OCI-LY3 (cell line): Measurements from ENCODE around the gene VPS8.

Experiments used
- H2AFZ ChIP-seq: fragments of 200-600, 300-600 bp; shearing (Covaris generic); 2 replicates; pipeline ENCODE4 v1.6.0; 2014; ENCODE audit warnings: antibody characterized with exemption, low read depth, low read length
- H3K27ac ChIP-seq: fragments of 200-600, 300-600 bp; sonication (generic); 2 replicates; pipeline ENCODE4 v1.5.1; 2014; ENCODE audit warnings: mild to moderate bottlenecking, low read length, moderate library complexity, mixed read lengths
- H3K27me3 ChIP-seq: fragments of 200-600, 300-600 bp; sonication (generic); 2 replicates; pipeline ENCODE4 v1.6.1; 2014; ENCODE audit warnings: low read depth, low read length, mixed read lengths
- H3K36me3 ChIP-seq: fragments of 200-600, 300-600 bp; sonication (generic); replicated peaks from 2 replicates; pipeline ENCODE3; 2014; ENCODE audit warnings: low read depth, low read length, mixed read lengths
- H3K4me1 ChIP-seq: fragments of 300-600, 200-600 bp; sonication (generic); 2 replicates; pipeline ENCODE4 v1.6.1; 2014; ENCODE audit warnings: low read length, mixed read lengths
- H3K4me2 ChIP-seq: fragments of 200-600, 300-600 bp; sonication (generic); 2 replicates; pipeline ENCODE4 v1.6.1; 2014; ENCODE audit warnings: low read length, mixed read lengths
- H3K4me3 ChIP-seq: fragments of 300-600, 200-600 bp; sonication (generic); 2 replicates; pipeline ENCODE4 v1.5.1; 2014; ENCODE audit warnings: antibody characterized with exemption, mild to moderate bottlenecking, low read length, moderate library complexity
- H3K79me2 ChIP-seq: fragments of 300-600, 200-600 bp; shearing (Covaris generic); 2 replicates; pipeline ENCODE4 v1.6.1; 2014; ENCODE audit warnings: mild to moderate bottlenecking, low read length, mixed read lengths
- H3K9ac ChIP-seq: fragments of 300-600, 200-600 bp; shearing (Covaris generic); 2 replicates; pipeline ENCODE4 v1.6.0; 2014; ENCODE audit warnings: mild to moderate bottlenecking, low read length, moderate library complexity
- H3K9me3 ChIP-seq: fragments of 200-600, 300-600 bp; shearing (Covaris generic); 2 replicates; pipeline ENCODE4 v1.6.1; 2014; ENCODE audit warnings: low read length, mixed read lengths; ENCODE audit not compliant: insufficient read depth
- H4K20me1 ChIP-seq: fragments of 200-600, 300-600 bp; sonication (generic); 2 replicates; pipeline ENCODE4 v1.6.1; 2016; ENCODE audit warnings: low read length, mixed read lengths; ENCODE audit not compliant: insufficient read depth
- EZH2phosphoT487 ChIP-seq: fragments of 200-600 bp; shearing (Covaris generic); IDR thresholded peaks from 2 replicates; pipeline ENCODE4 v1.6.1; 2018; ENCODE audit warnings: antibody characterized with exemption, mixed run types, low read depth
- TF ChIP-seq, protein P1 (sequence below): fragments of 200-600, 300-600 bp; sonication (generic); IDR thresholded peaks from 2 replicates; pipeline ENCODE4 v1.5.1; 2014; ENCODE audit warnings: antibody characterized with exemption, low read length, low read depth

VPS8 gene

DNA sequence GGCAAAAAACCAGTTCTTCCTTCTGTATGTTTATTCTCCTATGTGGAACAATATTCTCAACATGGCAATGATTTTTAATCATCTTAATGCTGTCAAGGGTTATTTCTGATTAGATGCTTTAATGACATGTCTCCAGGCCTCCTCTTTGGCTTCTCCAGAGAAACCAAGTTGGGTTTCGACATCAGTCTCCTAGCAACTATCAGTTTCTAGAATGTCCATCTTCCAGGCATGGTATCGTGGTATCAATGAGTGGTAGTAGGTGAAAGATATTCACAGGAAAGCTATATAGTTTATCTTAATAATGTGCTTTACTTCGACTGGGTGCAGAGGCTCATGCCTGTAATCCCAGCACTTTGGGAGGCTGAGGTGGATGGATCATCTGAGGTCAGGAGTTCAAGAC lies 212.4 kb downstream of the VPS8 start:
- H3K9me3 ChIP-seq: no peaks in the 10 kb centered on the region
- H3K4me3 ChIP-seq: no peak overlapping the region
- no peaks in the 10 kb centered on the region for H3K4me1 ChIP-seq
- no peaks in the 10 kb centered on the region for H3K79me2 ChIP-seq
- H3K27me3 ChIP-seq: no peaks in the 10 kb centered on the region
- H3K36me3 ChIP-seq: peaks cover 2% of the 10 kb centered on the region
- H3K9ac ChIP-seq: no peak overlapping the region
- H4K20me1 ChIP-seq: no peaks in the 10 kb centered on the region
- TF ChIP-seq, protein P1, sequence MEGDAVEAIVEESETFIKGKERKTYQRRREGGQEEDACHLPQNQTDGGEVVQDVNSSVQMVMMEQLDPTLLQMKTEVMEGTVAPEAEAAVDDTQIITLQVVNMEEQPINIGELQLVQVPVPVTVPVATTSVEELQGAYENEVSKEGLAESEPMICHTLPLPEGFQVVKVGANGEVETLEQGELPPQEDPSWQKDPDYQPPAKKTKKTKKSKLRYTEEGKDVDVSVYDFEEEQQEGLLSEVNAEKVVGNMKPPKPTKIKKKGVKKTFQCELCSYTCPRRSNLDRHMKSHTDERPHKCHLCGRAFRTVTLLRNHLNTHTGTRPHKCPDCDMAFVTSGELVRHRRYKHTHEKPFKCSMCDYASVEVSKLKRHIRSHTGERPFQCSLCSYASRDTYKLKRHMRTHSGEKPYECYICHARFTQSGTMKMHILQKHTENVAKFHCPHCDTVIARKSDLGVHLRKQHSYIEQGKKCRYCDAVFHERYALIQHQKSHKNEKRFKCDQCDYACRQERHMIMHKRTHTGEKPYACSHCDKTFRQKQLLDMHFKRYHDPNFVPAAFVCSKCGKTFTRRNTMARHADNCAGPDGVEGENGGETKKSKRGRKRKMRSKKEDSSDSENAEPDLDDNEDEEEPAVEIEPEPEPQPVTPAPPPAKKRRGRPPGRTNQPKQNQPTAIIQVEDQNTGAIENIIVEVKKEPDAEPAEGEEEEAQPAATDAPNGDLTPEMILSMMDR: no peak
- no peak for TF ChIP-seq EZH2phosphoT487
- H2AFZ ChIP-seq: no peak overlapping the region
- no peak overlapping the region for H3K4me2 ChIP-seq
- no peak overlapping the region for H3K27ac ChIP-seq

DNA sequence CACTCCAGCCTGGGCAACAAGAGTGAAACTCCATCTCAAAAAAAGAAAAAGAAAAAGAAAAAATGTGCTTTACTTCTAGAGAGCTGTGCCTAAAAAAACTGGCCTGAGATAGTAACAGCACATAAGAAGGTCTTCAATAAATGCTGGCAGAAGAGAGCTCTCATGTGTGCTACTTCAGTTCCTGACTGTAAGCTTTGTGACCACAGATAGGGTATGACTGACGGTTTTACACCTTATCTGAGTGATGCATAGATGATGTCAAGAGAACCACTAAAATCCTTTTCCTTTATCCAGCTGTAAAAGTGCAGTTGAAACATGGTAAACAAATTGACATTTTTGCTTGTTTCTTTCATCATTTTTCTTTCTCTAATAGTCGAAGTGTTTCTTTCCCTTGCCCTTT lies 213.0 kb downstream of the VPS8 start:
- Histone ChIP-seq H3K27me3 (no peaks in the 10 kb centered on the region), H3K4me2 (no peak overlapping the region), H3K79me2 (no peaks in the 10 kb centered on the region), H3K9ac (no peak overlapping the region), H4K20me1 (no peaks in the 10 kb centered on the region), H3K27ac (no peak overlapping the region), H3K4me3 (no peak overlapping the region), H3K4me1 (no peaks in the 10 kb centered on the region), H3K36me3 (peaks cover 2% of the 10 kb centered on the region), H2AFZ (no peak overlapping the region), H3K9me3 (no peaks in the 10 kb centered on the region)
- TF ChIP-seq, protein P1: no peak
- no peak for TF ChIP-seq EZH2phosphoT487

DNA sequence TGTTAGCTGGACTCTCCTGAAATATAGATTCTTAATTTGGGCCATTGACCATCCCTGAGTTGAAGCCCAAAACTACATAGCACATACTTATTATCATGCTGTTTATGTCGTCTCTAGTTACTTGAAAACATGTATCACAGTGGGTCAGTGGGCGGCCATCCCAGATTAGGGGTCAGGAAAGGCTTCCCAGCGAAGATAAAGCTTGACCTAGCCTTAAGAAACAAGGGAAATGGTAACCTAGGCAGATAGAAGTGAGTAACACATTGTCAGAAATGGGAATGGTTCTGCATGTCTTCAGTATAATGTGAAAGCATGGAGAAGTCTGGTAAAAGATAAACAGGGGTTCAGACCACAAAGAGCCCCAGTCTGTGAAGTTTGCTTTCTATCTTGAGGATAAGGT lies 216.2 kb downstream of the VPS8 start:
- Histone ChIP-seq H2AFZ (no peak overlapping the region), H3K9ac (no peak overlapping the region), H3K4me3 (no peak overlapping the region), H3K27me3 (no peaks in the 10 kb centered on the region), H3K9me3 (no peaks in the 10 kb centered on the region), H3K79me2 (no peaks in the 10 kb centered on the region), H3K27ac (no peak overlapping the region), H3K4me1 (no peaks in the 10 kb centered on the region), H3K36me3 (peaks cover 2% of the 10 kb centered on the region), H3K4me2 (no peak overlapping the region), H4K20me1 (no peaks in the 10 kb centered on the region)
- TF ChIP-seq, protein P1: no peak
- no peak for TF ChIP-seq EZH2phosphoT487

DNA sequence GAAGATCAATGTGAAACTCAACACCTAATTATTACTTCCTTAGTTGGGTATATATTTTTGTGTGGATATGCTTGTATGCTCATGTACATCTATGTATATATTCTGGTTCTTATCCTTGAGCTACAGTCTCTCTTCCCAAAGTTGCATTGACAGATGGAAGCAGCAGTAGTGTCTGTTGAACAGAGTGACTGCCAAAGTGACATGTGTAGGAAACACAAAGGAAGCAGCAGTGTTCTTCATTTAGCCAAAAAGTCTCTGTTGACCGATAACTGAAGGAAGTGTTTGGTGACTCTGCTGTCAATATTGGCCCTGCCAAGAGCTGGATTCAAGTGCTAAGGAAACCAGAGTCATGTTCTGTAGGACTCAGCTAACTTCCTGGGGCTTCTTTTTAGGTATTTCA lies 217.1 kb downstream of the VPS8 start:
- Histone ChIP-seq H3K4me2 (no peak overlapping the region), H3K9ac (no peak overlapping the region)

More for the DNA sequence above, 217.1 kb downstream of the VPS8 start:
- H3K79me2 ChIP-seq: no peaks in the 10 kb centered on the region
- H3K36me3 ChIP-seq: peaks cover under 1% of the 10 kb centered on the region
- no peak overlapping the region for H2AFZ ChIP-seq
- H3K27me3 ChIP-seq: no peaks in the 10 kb centered on the region
- H3K9me3 ChIP-seq: no peaks in the 10 kb centered on the region
- no peak overlapping the region for H3K27ac ChIP-seq
- TF ChIP-seq EZH2phosphoT487: no peak
- TF ChIP-seq, protein P1: no peak
- no peak overlapping the region for H3K4me3 ChIP-seq
- H3K4me1 ChIP-seq: no peaks in the 10 kb centered on the region
- H4K20me1 ChIP-seq: no peaks in the 10 kb centered on the region
